ENCODE measurements around the gene TIE1.
A peak's percentile ranks its signal among the peaks of the same experiment; 100 is the strongest.

TIE1 gene

DNA sequence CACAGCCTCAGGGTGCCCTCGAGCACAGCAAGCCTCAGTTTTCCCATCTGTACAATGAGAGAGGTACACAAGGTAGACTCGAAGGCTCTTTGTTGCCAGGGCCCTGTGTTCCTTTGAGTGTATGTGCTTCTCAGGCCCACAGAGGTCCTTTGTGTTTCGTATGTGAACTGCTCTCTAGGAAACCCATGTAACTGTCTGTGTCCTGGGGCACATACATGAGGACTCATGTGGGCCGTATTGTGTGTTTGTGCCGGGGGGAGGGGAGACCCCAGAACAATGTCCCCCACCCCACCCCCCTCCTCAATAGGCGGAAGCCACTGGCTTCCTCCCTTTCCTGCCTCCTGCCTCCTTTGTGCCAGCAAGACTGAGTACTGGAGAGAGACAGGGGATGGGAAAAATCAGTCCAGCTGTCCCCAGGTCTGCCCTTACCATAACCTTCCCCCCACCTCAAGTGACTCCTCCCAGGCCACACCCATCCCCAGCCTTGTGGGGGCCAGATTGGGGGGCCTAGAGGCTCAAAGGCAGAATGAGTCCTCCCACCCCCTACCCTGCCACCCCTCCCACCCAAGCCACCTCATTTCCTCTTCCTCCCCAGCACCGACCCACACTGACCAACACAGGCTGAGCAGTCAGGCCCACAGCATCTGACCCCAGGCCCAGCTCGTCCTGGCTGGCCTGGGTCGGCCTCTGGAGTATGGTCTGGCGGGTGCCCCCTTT lies at the start of gene TIE1:
Gene TIE1, plus strand, starts transcription at position 605 of the 717 bp plus-strand sequence. Its CDS starts 90 bp downstream, at position 695.
- no peak for DNase-seq

DNA sequence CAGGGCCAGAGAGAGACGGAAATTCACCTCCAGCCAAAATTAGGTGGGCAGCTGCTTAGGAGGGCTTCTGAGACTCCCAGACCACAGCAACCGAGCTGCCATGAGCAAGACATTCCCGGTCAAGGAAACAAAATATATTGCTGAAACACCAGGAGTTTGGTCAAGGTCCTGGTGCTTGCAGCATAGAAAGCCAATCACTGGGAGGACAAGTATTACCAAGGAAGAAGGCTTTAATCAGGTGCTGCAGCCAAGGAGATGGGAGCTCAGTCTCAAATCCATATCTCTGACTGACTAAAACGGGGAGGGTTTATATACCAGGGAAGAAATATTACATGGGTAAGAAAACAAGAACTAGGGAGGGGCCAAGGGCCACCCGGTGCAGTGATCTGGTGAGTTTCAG lies 49.8 kb upstream of the TIE1 start:
- DNase-seq = no peak

DNA sequence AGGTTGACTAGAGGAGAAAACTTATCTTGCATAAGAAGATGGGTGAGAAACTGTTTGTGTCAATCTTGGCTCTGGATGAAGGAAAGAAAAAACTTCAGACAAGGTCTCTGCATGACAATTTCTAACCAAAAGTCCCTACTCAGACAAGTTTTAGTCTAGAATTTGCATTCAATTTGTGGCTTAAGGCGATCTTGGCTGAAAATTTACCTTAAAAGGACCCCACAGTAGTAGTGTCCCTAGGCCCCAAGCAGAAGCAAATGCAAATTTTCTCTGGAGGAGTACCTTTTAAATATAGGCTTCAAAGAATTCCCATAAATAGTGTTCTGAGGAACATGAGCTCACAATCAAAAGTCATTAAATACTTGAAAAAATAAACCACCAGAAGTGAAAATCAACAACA lies 48.6 kb upstream of the TIE1 start:
- no peak for DNase-seq

DNA sequence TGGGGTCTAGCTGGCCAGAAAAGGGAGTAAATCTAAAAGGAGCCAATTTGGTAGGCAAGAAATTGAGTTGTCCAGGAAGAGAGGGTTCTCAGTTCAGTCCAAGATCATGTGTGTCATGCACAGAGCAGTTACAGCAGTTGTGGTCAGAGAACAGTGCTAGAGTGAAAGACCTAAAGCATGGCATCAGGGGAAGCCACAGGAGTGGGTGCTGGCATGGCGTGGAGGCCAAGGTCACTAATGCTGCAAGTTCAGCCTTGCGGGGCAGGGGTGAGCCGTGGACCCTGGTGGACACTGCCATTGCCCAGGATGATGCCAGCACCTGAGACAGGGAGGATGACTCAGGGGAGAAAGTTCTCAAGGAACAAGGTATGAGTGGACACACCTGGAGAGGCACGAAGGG lies 47.6 kb upstream of the TIE1 start:
- DNase-seq = no peak

DNA sequence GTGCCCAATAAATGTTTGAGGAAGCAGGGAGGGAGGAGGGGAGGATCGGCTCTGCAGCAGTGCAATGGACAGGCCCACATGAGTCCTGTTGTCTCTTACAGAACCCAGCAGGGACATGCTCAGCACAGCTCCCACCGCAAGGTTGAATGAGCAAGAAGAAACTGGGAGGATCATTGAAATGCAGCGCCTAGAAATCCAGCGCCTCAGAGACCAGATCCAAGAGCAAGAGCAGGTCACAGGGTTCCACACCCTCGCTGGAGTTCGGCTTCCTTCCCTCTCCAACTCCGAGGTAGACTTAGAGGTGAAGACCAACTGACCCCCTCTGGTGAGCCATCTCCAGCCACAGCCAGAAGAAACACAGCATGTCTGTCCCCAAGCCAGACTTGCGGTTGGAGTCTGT lies 46.9 kb upstream of the TIE1 start:
- no peak for DNase-seq

DNA sequence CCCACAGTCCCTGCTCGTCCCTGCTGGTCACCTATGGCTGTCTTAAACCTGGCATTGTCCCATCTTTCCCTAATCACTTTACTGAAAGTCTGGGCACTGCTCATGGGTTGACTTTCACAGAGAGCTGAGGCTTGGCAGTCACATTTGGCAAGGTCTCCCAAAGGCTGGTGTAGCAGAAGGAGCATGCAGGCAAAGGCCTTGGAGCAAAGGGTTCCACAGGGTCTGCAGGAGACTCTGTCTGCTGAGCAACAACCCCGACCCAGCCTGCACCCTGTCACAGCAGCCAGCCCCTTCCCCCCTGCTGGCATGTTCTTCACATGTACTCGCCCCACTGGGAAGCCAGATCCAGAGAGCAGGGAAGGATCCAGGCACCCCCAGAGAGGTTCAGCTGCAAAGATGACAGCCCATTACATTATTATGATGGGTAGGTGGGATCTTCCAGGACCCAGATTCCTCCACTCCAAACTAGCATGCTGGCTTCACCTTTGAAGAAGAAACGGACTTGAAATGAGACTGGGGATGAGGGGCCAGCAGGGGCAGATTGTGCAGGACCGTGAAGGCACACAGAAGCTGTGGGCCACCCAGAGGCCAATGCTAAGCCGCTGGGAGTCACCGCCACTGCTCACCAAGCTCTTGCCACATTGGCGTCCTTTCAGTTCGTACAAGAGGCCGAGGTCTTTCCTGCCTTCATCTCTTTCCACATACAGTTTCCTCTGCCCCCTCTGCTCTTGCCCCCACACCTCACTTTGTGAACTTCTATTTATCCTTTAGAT lies 45.2 kb upstream of the TIE1 start:
- no peak for DNase-seq

DNA sequence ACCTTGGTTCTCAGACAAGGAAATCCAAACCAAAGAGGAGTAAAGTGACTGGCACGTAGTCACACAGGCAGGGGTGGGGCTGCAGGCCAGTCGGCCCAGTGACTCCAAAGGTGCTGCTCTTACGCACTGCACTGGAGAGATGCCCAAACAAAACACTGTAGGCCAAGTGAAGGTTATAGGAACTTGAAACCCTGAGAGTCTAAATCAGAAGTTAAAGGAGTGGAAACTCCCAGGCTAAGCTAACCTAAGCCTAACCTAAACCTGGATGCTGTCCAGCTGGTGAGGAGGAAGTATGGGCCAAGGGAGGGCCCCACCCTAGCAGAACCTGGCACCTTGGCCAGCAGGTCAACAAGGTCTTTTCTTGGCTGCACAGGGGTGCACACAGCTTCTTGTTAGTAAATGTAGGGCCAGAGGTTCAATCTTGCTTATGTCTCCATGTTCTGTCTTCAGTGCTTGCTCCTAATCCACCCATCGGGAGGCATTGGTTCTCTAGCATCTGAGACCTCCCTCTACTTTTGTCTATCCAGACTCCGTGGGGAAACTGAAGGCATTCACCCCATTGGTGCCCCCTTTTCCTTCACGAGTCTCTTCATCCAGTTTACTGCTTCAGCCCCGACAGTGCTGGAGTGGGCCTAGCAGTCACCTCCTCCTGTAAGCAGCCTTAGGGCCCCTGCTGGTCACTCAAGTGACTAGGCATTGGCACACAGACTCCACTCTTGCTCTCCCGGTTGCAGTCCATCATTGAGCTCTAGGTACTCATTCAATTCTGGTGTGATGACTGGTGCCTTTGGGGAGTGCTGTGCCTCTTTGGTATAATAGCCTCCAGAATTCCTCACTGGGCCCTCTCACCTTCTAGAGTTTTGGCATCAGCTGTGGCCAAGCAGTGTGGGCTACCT lies 43.9 kb upstream of the TIE1 start:
- no peak for DNase-seq

DNA sequence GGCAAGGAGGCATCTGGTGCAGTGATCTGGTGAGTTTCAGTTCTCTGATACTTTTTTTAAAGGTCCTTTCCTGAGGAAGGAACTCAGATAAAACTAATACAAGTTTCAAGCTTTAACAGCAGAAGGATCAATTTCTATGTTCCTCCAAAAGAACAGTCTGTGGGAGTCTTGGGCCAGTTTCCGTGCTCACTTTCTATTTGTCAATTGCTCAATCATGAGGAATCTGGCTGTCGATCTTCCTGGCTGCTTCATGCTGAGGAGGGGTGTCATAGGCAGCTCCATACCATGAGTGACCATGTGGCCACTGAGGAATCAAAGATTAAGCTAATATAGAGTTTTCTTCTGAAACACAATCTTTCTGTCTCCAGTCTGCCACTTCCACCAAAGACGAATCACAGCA lies 42.4 kb upstream of the TIE1 start:
- DNase-seq = no peak

DNA sequence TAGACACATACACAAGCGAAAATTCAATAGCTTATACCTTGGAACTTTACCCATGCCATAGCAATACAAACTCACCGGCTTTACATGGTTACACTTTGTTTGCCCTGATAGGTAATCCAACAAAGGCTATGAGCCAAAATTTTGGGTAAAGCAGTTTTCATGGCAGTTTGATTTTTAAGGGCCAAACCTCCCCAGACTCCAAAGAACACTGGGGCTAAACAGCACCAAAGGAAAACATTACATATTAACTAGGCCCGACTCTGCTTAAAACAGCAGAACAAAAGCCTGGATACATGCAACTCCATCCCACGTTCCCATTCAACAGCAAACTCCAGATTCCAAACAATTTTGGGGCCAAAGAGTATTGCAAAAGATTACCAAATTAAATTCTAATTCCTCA lies 35.4 kb upstream of the TIE1 start:
- no peak for DNase-seq

DNA sequence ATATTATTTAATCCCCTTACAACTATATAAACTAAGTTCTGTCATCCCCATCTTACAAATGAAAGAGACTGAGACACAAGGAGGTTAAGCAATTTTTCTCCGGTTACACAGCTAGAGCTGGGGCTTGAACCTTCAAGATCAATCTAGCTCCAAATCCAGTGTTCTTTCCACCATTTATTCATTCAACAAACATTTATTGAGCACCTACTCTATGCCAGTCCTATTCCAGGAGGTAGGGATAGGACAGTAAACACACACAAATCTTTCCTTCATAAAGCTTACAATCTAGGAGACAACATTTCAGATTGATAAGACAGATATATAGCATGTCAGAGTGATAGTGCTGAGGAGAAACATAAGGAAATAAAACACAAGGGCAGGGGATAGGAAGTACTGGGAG lies 33.9 kb upstream of the TIE1 start:
- DNase-seq = no peak

DNA sequence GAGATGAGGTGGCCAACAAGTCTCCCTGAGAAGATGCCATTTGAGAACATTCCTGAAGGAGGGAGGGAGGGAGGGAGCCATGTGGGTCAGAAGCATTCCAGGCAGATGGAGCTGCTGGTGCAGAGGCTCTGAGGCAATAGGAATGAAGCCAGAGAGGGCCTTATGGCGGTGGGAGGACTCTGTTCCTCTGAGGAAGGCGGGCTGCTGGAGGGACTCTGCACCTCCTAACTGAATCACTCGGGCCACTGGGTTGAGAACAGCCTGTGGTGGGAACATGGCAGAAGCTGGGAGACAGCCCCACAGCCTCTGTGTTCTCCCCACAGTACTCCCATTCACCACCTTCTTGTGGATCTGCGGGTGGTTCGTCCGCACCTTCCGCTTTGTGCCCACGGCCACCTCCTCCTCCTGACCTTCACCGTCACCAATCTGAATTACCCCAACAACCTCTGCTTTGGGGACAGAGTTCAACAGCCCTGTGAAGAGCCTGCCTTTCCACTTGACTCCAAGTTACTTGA lies 33.4 kb upstream of the TIE1 start:
- no peak for DNase-seq

DNA sequence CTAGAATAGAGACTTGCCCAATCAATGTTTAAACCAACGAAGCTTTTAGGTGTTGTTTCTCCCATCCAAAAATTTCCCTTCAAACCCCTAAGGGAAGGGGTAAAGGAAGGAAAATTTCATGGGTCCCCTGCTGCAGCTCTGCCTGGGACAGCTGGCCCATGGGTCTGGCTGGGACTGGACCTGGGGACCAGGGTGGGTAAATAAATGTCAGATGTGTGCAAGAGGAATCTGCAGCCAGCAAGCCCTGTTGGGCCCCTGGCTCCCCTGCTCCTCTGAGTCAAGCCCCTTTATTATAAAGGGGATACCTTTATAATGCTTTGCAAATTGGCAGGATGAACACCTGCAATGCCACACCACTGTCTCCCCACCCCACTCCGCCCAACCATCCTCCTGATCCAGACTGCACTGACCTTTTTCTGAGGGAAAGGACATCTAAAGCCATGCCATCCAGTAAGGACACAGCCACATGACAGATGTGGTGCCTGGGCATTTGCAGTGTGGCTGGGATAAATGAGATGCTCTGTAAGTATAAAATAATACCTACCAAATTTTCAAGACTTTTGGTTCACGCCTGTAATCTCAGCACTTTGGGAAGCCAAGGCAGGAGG lies 32.9 kb upstream of the TIE1 start:
- no peak for DNase-seq

DNA sequence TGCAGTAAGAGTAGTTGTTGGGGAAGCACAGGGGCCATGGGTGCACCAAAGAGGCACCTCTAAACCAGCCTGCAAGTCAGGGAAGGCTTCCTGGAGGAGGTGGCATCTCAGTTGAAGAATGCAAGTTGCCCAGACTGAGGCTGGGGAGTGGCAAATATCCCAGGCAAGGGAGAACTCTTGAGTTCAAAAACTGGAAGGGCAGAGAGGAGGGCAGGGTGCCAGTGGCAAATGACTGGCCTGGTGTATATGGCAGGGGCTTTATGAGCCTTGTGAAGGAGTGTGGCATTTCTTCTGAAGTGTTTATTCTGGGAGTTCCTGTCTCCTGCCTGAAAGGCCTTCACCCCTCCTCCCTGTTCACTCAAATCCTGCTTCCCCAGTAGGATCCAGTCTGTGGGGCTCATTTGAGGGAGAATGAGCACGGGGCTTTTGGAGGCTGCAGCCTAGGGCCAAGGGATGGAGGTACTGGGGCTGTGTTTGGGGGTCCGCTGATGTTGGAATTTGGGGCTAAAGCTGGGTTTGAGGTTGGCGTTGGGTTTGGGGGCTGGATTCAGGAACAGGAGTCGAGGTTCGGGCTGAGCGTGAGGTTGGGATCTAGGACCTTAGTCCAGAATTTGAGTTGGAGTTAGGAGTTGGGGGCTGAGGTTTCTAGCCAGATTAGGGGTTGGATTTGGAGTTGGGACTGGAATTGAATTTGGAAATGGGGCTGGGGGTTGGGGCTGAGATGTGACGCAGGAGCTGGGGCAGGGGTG lies 31.0 kb upstream of the TIE1 start, which contains the start of gene TMEM125:
Gene TMEM125, plus strand, starts transcription at position 357 of the 749 bp plus-strand sequence. CDS start 2,740 bp downstream, outside the sequence.
- no peak for DNase-seq

DNA sequence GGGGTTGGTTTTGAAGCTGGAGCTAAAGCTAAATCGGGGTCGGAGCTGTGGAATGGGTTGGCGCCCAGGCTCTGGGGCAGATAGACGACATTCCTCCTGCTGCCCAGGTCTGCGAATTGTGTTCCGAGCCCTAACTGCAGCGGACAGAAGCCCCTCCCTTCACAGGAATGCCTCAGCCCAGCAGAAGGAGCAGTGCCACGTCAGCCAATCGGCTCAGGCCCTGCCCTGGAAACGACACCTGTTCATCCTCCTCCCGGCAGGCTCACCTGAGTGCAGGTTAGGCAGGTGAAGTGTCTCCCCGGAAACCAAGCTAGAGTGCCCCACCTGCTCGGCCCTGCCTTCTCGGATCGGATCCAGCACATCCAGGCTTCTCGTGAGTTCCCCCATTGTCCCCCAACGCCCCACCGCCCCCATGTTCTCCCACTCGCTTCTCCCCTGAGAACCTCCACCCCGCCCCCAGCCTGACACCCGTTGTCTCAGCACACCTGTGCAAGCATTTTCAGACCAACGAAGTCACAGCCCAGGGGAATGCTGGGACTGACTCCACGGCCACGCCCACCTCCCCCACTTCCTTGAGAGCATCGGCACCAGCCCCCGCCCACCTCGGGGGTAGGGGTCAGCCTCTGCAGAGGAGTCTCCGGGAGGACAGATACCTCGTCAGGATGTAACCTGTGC lies 30.2 kb upstream of the TIE1 start:
- DNase-seq = no peak

DNA sequence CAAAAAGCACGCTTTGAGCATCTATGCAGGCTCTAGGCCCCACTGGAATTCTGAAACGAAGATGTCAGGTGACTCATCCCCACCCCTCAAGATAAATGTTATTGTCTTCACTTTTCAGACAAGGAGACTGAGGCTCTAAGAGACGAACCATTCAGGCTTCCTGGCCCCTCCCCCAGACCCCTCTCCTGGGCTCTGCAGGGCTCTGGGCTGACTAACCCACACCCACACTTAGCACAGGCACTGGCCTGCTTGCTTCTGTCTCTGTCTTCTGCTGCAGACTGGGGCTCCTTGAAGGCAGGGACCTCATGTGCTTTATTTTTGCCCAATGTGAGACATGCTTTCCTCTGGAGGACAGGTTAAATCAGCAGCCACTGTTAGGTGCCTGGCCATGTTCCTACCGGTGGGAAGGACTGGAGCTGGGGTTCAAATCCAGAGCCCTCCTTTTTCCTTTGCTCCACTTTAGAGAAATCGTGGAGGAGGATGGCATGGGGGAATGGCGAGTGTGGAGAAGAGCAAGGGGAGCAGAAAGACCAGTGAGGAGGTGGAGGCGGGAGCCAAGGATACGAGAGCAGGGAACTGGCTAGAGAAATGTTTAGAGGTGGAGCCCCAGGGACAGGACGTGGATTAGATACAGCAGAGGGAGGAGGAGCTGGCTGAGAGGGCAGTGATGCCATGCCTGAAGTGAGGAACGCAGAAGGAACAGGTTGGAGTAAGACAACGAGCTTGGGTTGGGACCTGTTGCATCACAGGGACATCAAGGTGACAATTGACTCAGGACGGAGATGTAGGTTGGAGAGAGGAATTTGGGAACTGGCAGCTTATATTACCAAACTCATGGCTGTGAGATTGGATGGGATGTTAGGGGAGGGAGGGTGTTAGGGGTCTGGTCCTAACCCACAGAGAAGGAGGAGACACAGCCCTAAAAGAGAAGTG lies 29.3 kb upstream of the TIE1 start:
- peak in 1 of 51 donors; percentile 42 for DNase-seq

DNA sequence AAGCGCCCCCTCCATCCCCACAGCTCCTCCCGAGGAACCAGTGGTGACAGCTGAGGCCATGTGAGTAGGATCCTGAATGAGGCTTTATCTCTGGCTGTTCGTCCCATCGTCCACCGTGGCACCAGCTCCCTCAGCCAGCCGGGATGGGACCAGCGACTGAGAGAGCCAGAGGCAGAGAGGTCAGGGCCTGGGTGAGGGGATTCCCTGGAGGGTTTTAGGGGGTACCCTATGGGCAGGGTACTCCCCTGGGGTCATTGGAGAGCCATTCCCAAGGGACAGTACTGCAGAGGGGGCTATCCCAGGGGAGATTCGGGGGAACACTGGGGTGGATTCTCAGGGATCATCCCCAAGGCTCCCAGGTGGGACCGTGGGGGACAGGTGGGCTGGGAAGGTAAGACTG lies 28.6 kb upstream of the TIE1 start:
- peak in 35 of 51 donors; percentile 9 to 84 (median 57) for DNase-seq

DNA sequence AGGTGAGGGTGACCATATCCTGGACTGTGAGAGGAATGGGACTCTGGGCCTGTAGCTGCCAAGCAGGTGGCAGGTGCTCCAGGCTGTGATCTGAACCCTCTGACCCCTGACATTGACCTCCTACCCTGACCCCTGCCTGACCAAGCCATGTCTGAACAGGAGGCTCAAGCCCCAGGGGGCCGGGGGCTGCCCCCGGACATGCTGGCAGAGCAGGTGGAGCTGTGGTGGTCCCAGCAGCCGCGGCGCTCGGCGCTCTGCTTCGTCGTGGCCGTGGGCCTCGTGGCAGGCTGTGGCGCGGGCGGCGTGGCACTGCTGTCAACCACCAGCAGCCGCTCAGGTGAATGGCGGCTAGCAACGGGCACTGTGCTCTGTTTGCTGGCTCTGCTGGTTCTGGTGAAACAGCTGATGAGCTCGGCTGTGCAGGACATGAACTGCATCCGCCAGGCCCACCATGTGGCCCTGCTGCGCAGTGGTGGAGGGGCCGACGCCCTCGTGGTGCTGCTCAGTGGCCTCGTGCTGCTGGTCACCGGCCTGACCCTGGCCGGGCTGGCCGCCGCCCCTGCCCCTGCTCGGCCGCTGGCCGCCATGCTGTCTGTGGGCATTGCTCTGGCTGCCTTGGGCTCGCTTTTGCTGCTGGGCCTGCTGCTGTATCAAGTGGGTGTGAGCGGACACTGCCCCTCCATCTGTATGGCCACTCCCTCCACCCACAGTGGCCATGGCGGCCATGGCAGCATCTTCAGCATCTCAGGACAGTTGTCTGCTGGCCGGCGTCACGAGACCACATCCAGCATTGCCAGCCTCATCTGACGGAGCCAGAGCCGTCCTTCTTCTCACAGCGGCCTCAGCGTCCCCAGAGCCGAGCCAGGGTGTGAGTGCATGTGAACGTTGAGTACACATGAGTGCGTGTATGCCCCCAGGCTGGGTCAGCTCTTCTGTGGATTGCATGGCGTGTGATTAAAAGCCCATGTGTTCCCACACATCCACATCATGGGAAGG lies 27.9 kb upstream of the TIE1 start:
- DNase-seq = no peak
